Anterior cingulate cortex (tissue), 58 donors: ENCODE measurements around the gene CLSTN3.
"Not testable (repeated sequence)": the region's sequence is repeated elsewhere in the genome, so short reads cannot be mapped to it uniquely, and the experiment has no call there.

Experiments used
- DNase-seq, 58 donors: peaks; one replicate each; lab custom pipeline; 2025; lab: John Stamatoyannopoulos, UW

Gene CLSTN3

GRCh38 chr12:7102582-7102981, 27.6 kb upstream of the CLSTN3 start:
- DNase-seq, result no peak

- DNase-seq, result no peak
Measured at GRCh38 chr12:7103837-7104584, 26.2 kb upstream of the CLSTN3 start.

GRCh38 chr12:7106082-7106481, 24.1 kb upstream of the CLSTN3 start:
- DNase-seq, result no peak

- not testable (repeated sequence) for DNase-seq
Measured at GRCh38 chr12:7107181-7107580, 23.0 kb upstream of the CLSTN3 start.

GRCh38 chr12:7107636-7108002, 22.6 kb upstream of the CLSTN3 start:
- DNase-seq, result no peak

GRCh38 chr12:7108003-7108795, 22.0 kb upstream of the CLSTN3 start:
- peak in 6 of 58 donors; percentile 10 to 42 (median 28) for DNase-seq

GRCh38 chr12:7108796-7109571, 21.2 kb upstream of the CLSTN3 start, which contains the start of gene C1RL:
TSS of gene C1RL (minus strand) at chr12:7109214. CDS start at chr12:7109180, 34 bp downstream.
- DNase-seq, result peak in 55 of 58 donors; percentile 14 to 85 (median 51)

- no peak for DNase-seq
Measured at GRCh38 chr12:7109572-7109920, 20.6 kb upstream of the CLSTN3 start.

GRCh38 chr12:7110661-7111060, 19.5 kb upstream of the CLSTN3 start:
- no peak for DNase-seq

GRCh38 chr12:7112041-7112440, 18.1 kb upstream of the CLSTN3 start:
- no peak for DNase-seq

GRCh38 chr12:7113389-7113871, 16.7 kb upstream of the CLSTN3 start:
- DNase-seq, result peak in 2 of 58 donors; percentile 4 to 25

GRCh38 chr12:7114008-7114407, 16.2 kb upstream of the CLSTN3 start:
- no peak for DNase-seq

- no peak for DNase-seq
Measured at GRCh38 chr12:7114851-7115250, 15.3 kb upstream of the CLSTN3 start.

GRCh38 chr12:7116196-7116595, 14.0 kb upstream of the CLSTN3 start:
- DNase-seq, result no peak

GRCh38 chr12:7116916-7117315, 13.3 kb upstream of the CLSTN3 start:
- DNase-seq, result no peak

- DNase-seq, result no peak
Measured at GRCh38 chr12:7117670-7118069, 12.5 kb upstream of the CLSTN3 start.

- no peak for DNase-seq
Measured at GRCh38 chr12:7118881-7119280, 11.3 kb upstream of the CLSTN3 start.

GRCh38 chr12:7120166-7120565, 10.0 kb upstream of the CLSTN3 start:
- DNase-seq, result no peak

- no peak for DNase-seq
Measured at GRCh38 chr12:7121324-7121723, 8.8 kb upstream of the CLSTN3 start.

- no peak for DNase-seq
Measured at GRCh38 chr12:7122811-7123769, 7.1 kb upstream of the CLSTN3 start.
